Esophagus squamous epithelium (tissue), 4 donors: ENCODE data around the gene MFSD2B.

Source experiments
- CTCF ChIP-seq, 6 experiments: fragments of 450-650 bp in 4 of 6; fragments of 200-600 bp in 2 of 6; sonication (generic) in 2 of 6; IDR thresholded peaks; one replicate each; pipeline ENCODE4 v1.5.1; 2016 to 2019; ENCODE audit warnings: antibody characterized with exemption in 6 of 6, mild to moderate bottlenecking in 4 of 6, moderate library complexity in 4 of 6
- POLR2A ChIP-seq, 4 donors: fragments of 450-650 bp; IDR thresholded peaks; one replicate each; pipeline ENCODE4 v1.6.1; 2017; ENCODE audit warnings: antibody characterized with exemption in 4 of 4, mild to moderate bottlenecking in 4 of 4, moderate library complexity in 3 of 4

GRCh38 chr2:24051833-24052232 is 41.9 kb downstream of the MFSD2B start:
- TF ChIP-seq CTCF (IDR thresholded peaks at IDR 0.05), result no peak
- TF ChIP-seq POLR2A (IDR thresholded peaks at IDR 0.05), result no peak
